ENCODE data around the gene RPN2.
A peak's percentile ranks its signal among the peaks of the same experiment; 100 is the strongest.

The RPN2 gene

DNA sequence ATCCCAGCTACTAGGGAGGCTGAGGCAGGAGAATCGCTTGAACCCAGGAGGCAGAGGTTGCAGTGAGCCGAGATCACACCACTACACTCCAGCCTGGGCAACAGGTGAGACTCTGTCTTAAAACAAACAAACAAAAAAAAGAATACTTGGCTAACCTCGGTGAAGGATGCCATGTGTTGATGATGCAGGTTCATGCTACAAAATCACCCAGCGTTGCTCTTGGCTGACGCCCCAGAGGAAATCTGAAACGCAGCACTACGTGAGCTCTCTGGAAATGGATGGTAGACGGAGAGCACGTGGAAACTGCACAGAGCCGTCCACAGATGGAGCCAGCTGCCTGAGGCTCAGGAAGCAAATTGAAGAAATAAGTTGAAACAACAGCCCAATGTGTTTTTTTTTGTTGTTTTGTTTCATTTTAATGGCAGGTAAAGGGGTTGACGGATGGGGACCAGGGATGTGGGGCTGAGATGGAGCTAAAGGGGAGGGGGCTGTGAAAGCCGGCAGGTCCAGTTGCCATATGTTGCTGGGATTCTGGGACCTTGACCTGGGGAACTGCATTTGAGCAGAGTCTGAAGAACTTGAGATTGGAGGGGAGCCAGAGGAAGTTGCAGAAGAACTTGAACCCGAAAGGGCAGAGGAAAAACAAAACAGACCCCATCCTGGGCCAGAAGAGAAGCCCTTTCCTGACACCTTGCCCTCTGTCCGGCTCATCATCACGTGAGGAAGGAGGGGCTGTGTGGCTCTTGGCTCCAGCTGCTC is 97.5 kb downstream of the RPN2 start:
- DNase-seq (ENCODE audit: low spot score), result peak; percentile 71
- TF ChIP-seq, protein P1, sequence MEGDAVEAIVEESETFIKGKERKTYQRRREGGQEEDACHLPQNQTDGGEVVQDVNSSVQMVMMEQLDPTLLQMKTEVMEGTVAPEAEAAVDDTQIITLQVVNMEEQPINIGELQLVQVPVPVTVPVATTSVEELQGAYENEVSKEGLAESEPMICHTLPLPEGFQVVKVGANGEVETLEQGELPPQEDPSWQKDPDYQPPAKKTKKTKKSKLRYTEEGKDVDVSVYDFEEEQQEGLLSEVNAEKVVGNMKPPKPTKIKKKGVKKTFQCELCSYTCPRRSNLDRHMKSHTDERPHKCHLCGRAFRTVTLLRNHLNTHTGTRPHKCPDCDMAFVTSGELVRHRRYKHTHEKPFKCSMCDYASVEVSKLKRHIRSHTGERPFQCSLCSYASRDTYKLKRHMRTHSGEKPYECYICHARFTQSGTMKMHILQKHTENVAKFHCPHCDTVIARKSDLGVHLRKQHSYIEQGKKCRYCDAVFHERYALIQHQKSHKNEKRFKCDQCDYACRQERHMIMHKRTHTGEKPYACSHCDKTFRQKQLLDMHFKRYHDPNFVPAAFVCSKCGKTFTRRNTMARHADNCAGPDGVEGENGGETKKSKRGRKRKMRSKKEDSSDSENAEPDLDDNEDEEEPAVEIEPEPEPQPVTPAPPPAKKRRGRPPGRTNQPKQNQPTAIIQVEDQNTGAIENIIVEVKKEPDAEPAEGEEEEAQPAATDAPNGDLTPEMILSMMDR (IDR thresholded peaks at IDR 0.05; ENCODE audit: extremely low read depth, missing control alignments), result peak; percentile 40

DNA sequence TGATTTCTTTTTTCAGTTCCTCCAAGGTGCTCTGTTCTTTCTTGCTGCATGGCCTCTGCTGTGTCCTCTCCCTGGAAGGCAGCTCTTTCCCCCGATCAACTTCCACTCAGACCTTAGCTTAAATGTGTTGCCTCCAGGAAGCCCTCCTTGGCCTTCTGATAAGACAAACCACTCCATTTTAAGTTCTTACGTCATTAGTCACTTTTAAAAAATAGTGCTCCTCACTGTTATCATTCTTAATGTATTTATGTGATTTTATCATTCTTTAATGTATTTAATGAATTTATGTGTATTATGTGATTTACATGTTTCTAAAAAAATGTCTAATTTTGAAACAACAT is 98.1 kb downstream of the RPN2 start:
- TF ChIP-seq, protein P1 (IDR thresholded peaks at IDR 0.05; ENCODE audit: extremely low read depth, missing control alignments), result no peak
- no peak for DNase-seq (ENCODE audit: low spot score)

DNA sequence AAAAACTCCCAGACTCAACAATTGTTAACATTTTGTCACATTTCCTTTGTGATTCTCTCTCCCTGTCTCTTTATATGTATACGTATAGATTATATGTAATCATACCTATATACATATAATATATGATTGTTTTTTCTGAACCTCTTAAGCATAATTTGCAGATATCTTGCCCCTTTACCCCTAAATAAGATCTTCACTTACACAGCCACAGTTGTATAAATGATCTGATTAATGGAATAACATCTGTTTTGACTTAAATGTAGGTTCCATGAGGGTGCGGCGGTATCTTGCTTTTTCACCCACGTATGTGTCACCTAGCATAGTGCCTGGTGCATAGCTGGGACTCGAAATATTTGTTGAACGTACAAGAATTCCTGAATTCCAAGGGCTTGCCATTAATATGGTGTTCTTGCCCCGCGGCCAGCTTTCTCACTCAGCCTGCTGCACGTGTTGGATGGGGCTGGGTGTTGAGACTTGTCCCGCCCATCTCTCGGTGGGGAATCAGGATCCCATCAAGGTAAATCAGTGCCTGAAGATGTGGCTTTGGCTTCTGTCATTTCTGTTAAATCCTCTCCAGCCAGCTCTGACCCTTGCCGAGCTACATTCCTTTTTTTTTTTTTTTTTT is 99.9 kb downstream of the RPN2 start:
- DNase-seq (ENCODE audit: low spot score), result no peak
- TF ChIP-seq, protein P1 (IDR thresholded peaks at IDR 0.05; ENCODE audit: extremely low read depth, missing control alignments), result no peak

DNA sequence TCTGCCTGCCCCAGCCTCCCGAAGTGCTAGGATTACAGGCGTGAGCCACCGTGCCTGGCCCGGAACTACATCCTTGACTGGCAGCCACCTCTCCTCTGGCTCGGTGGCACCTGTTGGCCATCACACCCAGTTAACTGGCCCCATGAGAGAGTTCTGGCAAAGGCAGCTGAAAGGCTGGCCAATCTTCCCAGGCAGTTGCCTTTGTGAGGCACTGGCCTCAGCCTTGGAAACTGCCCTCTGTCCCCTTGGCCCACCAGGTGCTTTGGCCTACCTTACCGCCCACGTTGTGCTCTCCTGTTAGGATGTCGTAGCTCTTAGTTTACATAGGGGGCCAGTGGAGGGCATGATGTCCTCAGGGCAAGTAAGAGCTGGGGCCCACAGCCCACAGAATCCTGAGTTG is 100.7 kb downstream of the RPN2 start:
- DNase-seq (ENCODE audit: low spot score), result no peak
- TF ChIP-seq, protein P1 (IDR thresholded peaks at IDR 0.05; ENCODE audit: extremely low read depth, missing control alignments), result no peak

DNA sequence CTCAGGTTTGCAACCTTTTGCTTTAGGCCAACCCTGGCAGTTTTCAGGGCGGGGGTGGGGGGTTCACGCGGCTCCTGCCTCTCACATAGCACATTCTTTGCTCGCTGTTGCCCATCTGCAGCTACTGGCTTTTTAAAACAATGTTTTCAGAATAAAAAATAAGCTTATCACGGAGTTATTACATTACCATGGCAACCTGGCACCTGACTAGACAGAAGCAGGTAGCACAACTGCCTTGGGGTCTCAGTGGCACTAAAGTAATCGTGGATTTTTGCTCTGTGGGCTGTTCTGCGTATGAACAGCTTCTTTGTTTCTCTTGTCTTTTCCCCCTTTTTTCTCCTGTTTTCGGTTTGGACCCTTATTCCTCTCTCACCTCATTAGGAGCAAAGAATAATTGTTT is 101.3 kb downstream of the RPN2 start:
- DNase-seq (ENCODE audit: low spot score), result no peak
- TF ChIP-seq, protein P1 (IDR thresholded peaks at IDR 0.05; ENCODE audit: extremely low read depth, missing control alignments), result no peak

DNA sequence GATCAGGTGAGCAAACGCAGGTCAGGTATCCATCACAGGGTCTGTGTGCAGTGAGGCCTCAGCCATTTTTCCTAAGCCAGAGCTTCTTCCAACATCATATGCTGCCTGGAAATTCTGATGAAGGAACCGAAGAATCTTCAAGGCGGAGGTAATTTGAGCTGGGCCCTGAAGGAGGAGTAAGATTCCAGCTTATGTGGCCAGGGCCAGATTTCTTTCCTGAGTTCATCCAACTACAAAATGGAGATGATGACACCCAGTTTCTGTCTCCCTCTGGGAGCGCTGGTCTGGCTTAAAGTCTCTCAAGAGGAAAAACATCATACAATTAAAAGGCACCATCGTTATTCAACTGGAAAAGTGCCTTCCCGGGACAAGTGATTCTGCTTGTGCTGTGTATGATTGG is 103.4 kb downstream of the RPN2 start:
- DNase-seq (ENCODE audit: low spot score), result no peak
- TF ChIP-seq, protein P1 (IDR thresholded peaks at IDR 0.05; ENCODE audit: extremely low read depth, missing control alignments), result no peak

DNA sequence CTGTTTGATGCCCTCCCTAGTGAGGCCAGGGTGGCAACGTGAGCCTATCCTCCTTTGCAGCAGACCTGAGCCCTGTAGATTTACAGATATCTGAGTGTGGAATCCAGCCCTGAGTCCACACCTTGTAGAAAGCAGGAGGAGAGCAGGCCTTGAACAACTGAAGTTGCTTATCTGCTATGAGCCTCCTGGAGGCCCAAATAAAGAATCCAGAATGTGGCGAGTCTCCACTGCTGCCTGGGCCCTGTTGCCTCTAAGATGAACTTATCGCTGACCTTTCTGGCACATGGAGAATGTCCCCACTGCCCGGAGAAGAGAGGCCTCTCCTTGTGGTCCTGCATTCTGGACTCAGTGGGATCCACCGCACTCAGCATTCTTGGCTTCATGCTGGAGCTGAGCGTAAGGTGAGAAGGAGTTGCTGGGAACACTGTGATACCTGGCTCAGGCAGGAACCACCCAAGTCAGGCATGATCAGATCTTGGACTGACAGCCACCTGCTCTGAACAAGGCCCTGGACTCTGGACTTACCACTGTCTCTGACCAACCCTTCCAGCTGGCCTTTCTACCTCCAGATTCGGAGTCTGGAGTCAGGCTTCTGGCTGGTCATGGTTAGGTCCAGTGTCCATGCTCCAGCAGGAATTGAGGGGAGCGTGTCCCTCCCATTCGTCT is 104.5 kb downstream of the RPN2 start:
- TF ChIP-seq, protein P1 (IDR thresholded peaks at IDR 0.05; ENCODE audit: extremely low read depth, missing control alignments), result no peak
- no peak for DNase-seq (ENCODE audit: low spot score)

Data from GM20000 (cell line).